K562 (cell line): ENCODE results near the gene ANKLE1. TPM values are rescaled to one million over a fixed set of nuclear protein-coding genes. Genes with fewer than 3 reads are reported as not detected.

Experiments
- ATF2 ChIP-seq: sonication (generic); formaldehyde crosslinking; IDR thresholded peaks from 2 replicates; pipeline ENCODE4 v1.8.1; 2022; ENCODE audit warnings: missing genetic modification reagents
- CREB3L1 ChIP-seq: fragments of 450-650 bp; IDR thresholded peaks from 2 replicates; pipeline ENCODE4 v1.6.1; 2014; ENCODE audit warnings: low read depth, mild to moderate bottlenecking, moderate library complexity, borderline replicate concordance
- E4F1 ChIP-seq: fragments of 250-450 bp; sonication (Bioruptor Pico); IDR thresholded peaks from 2 replicates; pipeline ENCODE4 v1.5.0; 2021; ENCODE audit warnings: mild to moderate bottlenecking, borderline replicate concordance
- FOXA1 ChIP-seq: fragments of 450-650 bp; IDR thresholded peaks from 2 replicates; pipeline ENCODE4 v1.6.1; 2016; ENCODE audit warnings: mild to moderate bottlenecking, borderline replicate concordance
- GTF2E2 ChIP-seq: fragments of 200-800 bp; sonication (Bioruptor generic); IDR thresholded peaks from 2 replicates; pipeline ENCODE4 v1.6.1; 2016; ENCODE audit warnings: missing genetic modification characterization, missing compliant biosample characterization
- KDM5B ChIP-seq: fragments of 200-600 bp; sonication (generic); IDR thresholded peaks from 2 replicates; pipeline ENCODE4 v1.6.1; 2012; ENCODE audit warnings: low read depth, mild to moderate bottlenecking, moderate library complexity, low read length, control low read depth, inconsistent platforms; ENCODE audit not compliant: insufficient replicate concordance
- NEUROD1 ChIP-seq: fragments of 150-350 bp; IDR thresholded peaks from 2 replicates; pipeline ENCODE4 v1.6.1; 2014; ENCODE audit warnings: borderline replicate concordance, low read length, low read depth; ENCODE audit not compliant: partially characterized antibody
- NFRKB ChIP-seq: fragments of 450-650 bp; IDR thresholded peaks from 2 replicates; pipeline ENCODE4 v1.6.1; 2016; ENCODE audit warnings: low read depth
- NR1H2 ChIP-seq: sonication (generic); formaldehyde crosslinking; IDR thresholded peaks from 2 replicates; pipeline ENCODE4 v1.4.0; 2020; ENCODE audit warnings: mild to moderate bottlenecking, missing genetic modification reagents
- NR2C2 ChIP-seq, 2 experiments: fragments of 200-800 bp in 1 of 2; sonication (Bioruptor generic) in 1 of 2; sonication (generic) in 1 of 2; formaldehyde crosslinking in 1 of 2; IDR thresholded peaks; 2 replicates each; pipeline versions ENCODE4 v1.6.1 to v1.8.0; 2016 to 2022; ENCODE audit warnings: mild to moderate bottlenecking in 1 of 2, missing compliant biosample characterization in 1 of 2, missing genetic modification characterization in 1 of 2, missing genetic modification reagents in 1 of 2
- OTX1 ChIP-seq: fragments of 450-650 bp; formaldehyde crosslinking; IDR thresholded peaks from 2 replicates; pipeline ENCODE4 v1.4.0; 2022; ENCODE audit warnings: mild to moderate bottlenecking
- SAFB ChIP-seq: fragments of 200-400 bp; formaldehyde crosslinking; IDR thresholded peaks from 2 replicates; pipeline ENCODE4 v1.6.1; 2017; ENCODE audit warnings: low read depth, low read length, borderline replicate concordance
- SAP30 ChIP-seq: fragments of 200-600 bp; sonication (generic); IDR thresholded peaks from 2 replicates; pipeline ENCODE4 v1.6.1; 2012; ENCODE audit warnings: borderline replicate concordance, low read depth, mild to moderate bottlenecking, moderate library complexity, low read length, control low read depth, inconsistent platforms; ENCODE audit not compliant: insufficient read depth, poor library complexity, severe bottlenecking
- TAF9B ChIP-seq: fragments of 450-650 bp; IDR thresholded peaks from 2 replicates; pipeline ENCODE4 v1.6.1; 2018; ENCODE audit warnings: mild to moderate bottlenecking; ENCODE audit not compliant: partially characterized antibody
- TCF7 ChIP-seq: sonication (generic); IDR thresholded peaks from 2 replicates; pipeline ENCODE4 v1.6.1; 2016; ENCODE audit warnings: antibody characterized with exemption, borderline replicate concordance
- TEAD2 ChIP-seq: fragments of 450-650 bp; IDR thresholded peaks from 2 replicates; pipeline ENCODE4 v1.6.1; 2016; ENCODE audit warnings: missing genetic modification characterization, control low read depth, missing compliant biosample characterization
- ZKSCAN8 ChIP-seq: fragments of 200-800 bp; sonication (Bioruptor generic); IDR thresholded peaks from 2 replicates; pipeline ENCODE4 v1.6.1; 2016; ENCODE audit warnings: missing genetic modification characterization, missing compliant biosample characterization
- ZNF224 ChIP-seq: sonication (generic); formaldehyde crosslinking; IDR thresholded peaks from 2 replicates; pipeline ENCODE4 v1.8.0; 2022; ENCODE audit warnings: mild to moderate bottlenecking, missing genetic modification reagents
- polyA plus RNA-seq, 8 experiments: library from polyadenylated mRNA; depleted of rRNA in 4 of 8; stranded (reverse) in 5 of 8; unstranded in 3 of 8; fragments of >200 nt; fragmentation: Nextera tagmentation in 2 of 8; fragmentation: Illumina TruSeq in 1 of 8; extraction: Ambion mirVana in 2 of 8; extraction: Trizol in 1 of 8; gene quantifications; 2 replicates each; pipeline versions ENCODE4 v1.2.1 to v1.2.3, GENCODE V29; 2011 to 2014; ENCODE audit warnings: inconsistent platforms in 1 of 8, missing spikeins in 1 of 8
- total RNA-seq, 7 experiments: library from RNA; depleted of rRNA in 6 of 7; stranded (reverse); fragments of >200 nt in 6 of 7; fragmentation: Illumina TruSeq in 2 of 7; extraction: Trizol in 2 of 7; gene quantifications; 2 replicates each; pipeline versions ENCODE4 v1.2.1 to v1.2.3, GENCODE V29; 2011 to 2021; ENCODE audit warnings: low replicate concordance in 1 of 7

ANKLE1 gene
- total and polyA plus RNA-seq, 9 of the 15 experiments (the other 6 are each of a cell fraction or from before 2014, with no cell fraction given): 0.63 to 9.2 (median 2.9) TPM

GRCh38 chr19:17334414-17335409 lies 53.0 kb downstream of the ANKLE1 start, which contains the start of gene ANO8 (continued):
- TF ChIP-seq NEUROD1 (peak; percentile 92), TEAD2 (tag) (no peak), NFRKB (no peak), NR2C2 (CRISPR knock-in tag; IDR thresholded peaks at IDR 0.05) (peak; percentile 53; the same call in 1 of the 2 replicates), NR2C2 (tag; IDR thresholded peaks at IDR 0.05) (peak; percentile 83), SAP30 (peak; percentile 71), ATF2 (peak; percentile 80; the same call in 1 of the 2 replicates), TCF7 (peak; percentile 76; the same call in 1 of the 2 replicates), E4F1 (CRISPR knock-in tag) (no peak), SAFB (no peak), NR1H2 (CRISPR knock-in tag) (peak; percentile 56; the same call in 1 of the 2 replicates), ZKSCAN8 (CRISPR knock-in tag) (0 out of 2 replicates have a peak, but pooled peaks have one; percentile 29), ZNF224 (CRISPR knock-in tag) (no peak), CREB3L1 (peak; percentile 83; the same call in 1 of the 2 replicates), FOXA1 (no peak), TAF9B (no peak), GTF2E2 (tag) (no peak), OTX1 (CRISPR knock-in tag) (no peak), KDM5B (peak; percentile 66)
